Right lobe of liver (tissue), 4 donors: ENCODE results near the gene CTDSPL.

Experiments
- CTCF ChIP-seq, 4 donors: fragments of 200-600 bp in 3 of 4; fragments of 450-650 bp in 1 of 4; IDR thresholded peaks; one replicate each; pipeline versions ENCODE4 v1.5.1 to v1.8.0; 2016 to 2022; ENCODE audit warnings: antibody characterized with exemption in 4 of 4, mild to moderate bottlenecking in 2 of 4
- POLR2A ChIP-seq: fragments of 450-650 bp; IDR thresholded peaks from one replicate; pipeline ENCODE4 v1.6.1; 2017; ENCODE audit warnings: antibody characterized with exemption, mild to moderate bottlenecking
- donor health status: DM: no; HTN: no; CAD: no.
- donor health status: DM: no; HTN: no; CAD: no.
- donor health status: DM: no; HTN: yes; CAD: no.

DNA sequence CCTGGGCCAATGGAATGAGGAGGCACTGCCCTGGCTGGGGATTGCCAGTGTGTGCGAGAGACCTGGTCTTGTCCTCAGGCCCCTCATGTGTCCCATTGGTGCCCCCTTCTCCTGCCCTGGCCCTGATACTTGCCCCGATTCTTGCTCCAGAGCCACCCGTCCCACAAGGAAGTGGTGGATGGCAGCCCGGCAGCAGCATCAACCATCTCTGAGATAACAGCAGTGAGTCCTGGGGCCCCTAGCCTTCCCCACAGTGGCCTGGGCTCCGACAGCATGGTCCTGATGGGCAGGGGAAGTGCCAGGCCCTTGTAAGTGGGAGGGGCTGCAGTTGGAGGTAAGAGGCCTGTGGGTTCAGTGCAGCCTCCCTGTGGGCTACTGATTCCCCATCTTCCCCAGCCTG is 144.4 kb downstream of the CTDSPL start:
- no peak for TF ChIP-seq CTCF (IDR thresholded peaks at IDR 0.05)
- TF ChIP-seq POLR2A, result no peak
